HCT116 (cell line): Measurements from ENCODE around the gene DNM3. TPM values are rescaled to one million over a fixed set of nuclear protein-coding genes. Genes with fewer than 3 reads are reported as not detected.

Experiments
- ATAC-seq: fragments of 200-7000 bp; cut with Tn5 transposase; 2 replicates; pipeline ENCODE4 v1.9.1; 2020; ENCODE audit warnings: mild to moderate bottlenecking, moderate library complexity
- BruUV-seq: library from RNA; stranded (reverse); fragments of 400-500 nt; replicated peaks from 2 replicates; lab custom pipeline; 2021; lab: Mats Ljungman, UMichigan
- CTCF ChIA-PET: fragments of 300-600 bp; sonication (Branson Sonifier 250); formaldehyde crosslinking; loops from one replicate; lab custom pipeline; 2021; ENCODE audit warnings: antibody characterized with exemption; lab: Charles Lee
- POLR2A ChIA-PET: fragments of 300-600, 350-600 bp; sonication (Branson Sonifier 250); formaldehyde crosslinking; loops from one replicate; lab custom pipeline; 2021; ENCODE audit warnings: antibody characterized with exemption; lab: Charles Lee
- RAD21 ChIA-PET, 2 experiments: fragments of 300-600 bp; sonication (Branson Sonifier 250); formaldehyde crosslinking; loops; one replicate each; lab custom pipeline; 2023; ENCODE audit warnings: low total read pairs in 2 of 2; ENCODE audit not compliant: uncharacterized antibody in 2 of 2, unreplicated experiment in 2 of 2, low non-redundant PET in 1 of 2; lab: Charles Lee
- DNase-seq: peaks from one replicate; pipeline ENCODE4 v3.0.0-alpha.2; 2010; ENCODE audit warnings: low read depth, low spot score
- H2AFZ ChIP-seq: fragments of 200-600 bp; shearing (Covaris generic), sonication (generic); 2 replicates; pipeline ENCODE4 v1.6.1; 2017; ENCODE audit warnings: low read depth, mixed run types, mixed read lengths, antibody characterized with exemption, low read length; ENCODE audit not compliant: poor library complexity, severe bottlenecking
- H3K27ac ChIP-seq: 2 replicates; pipeline ENCODE4 v1.5.1; 2012; ENCODE audit warnings: low read depth, low read length
- H3K27me3 ChIP-seq: fragments of 200-600 bp; sonication (generic); 2 replicates; pipeline ENCODE4 v1.6.1; 2016; ENCODE audit warnings: mixed run types, low read length, mixed read lengths; ENCODE audit not compliant: insufficient read depth
- H3K36me3 ChIP-seq, 2 experiments: fragments of 200-500 bp in 1 of 2; fragments of 200-600 bp in 1 of 2; sonication (Bioruptor generic) in 1 of 2; sonication (generic) in 1 of 2; 2 replicates each; pipeline versions ENCODE4 v1.5.1 to v1.6.1; 2014 to 2016; ENCODE audit warnings: low read length in 2 of 2, inconsistent platforms in 1 of 2, mixed read lengths in 1 of 2, mixed run types in 1 of 2; ENCODE audit not compliant: insufficient read depth in 2 of 2, control insufficient read depth in 1 of 2
- H3K4me1 ChIP-seq, 2 experiments: fragments of 200-600 bp in 1 of 2; sonication (generic) in 1 of 2; 2 replicates each; pipeline versions ENCODE4 v1.5.1 to v1.6.1; 2012 to 2017; ENCODE audit warnings: low read length in 2 of 2, inconsistent platforms in 1 of 2, mild to moderate bottlenecking in 1 of 2, mixed read lengths in 1 of 2, mixed run types in 1 of 2, moderate library complexity in 1 of 2; ENCODE audit not compliant: insufficient read depth in 2 of 2, control insufficient read depth in 1 of 2
- H3K4me2 ChIP-seq: fragments of 200-600 bp; sonication (generic); 2 replicates; pipeline ENCODE4 v1.6.1; 2017; ENCODE audit warnings: mixed run types, low read length, mixed read lengths
- H3K4me3 ChIP-seq, 2 experiments: fragments of 200-600 bp in 1 of 2; sonication (generic) in 1 of 2; replicated peaks in 1 of 2; 2 replicates each; pipeline ENCODE4 v1.5.1; 2011 to 2016; ENCODE audit warnings: low read length in 2 of 2, control low read depth in 1 of 2, low read depth in 1 of 2, mild to moderate bottlenecking in 1 of 2, mixed read lengths in 1 of 2, mixed run types in 1 of 2
- H3K79me2 ChIP-seq: fragments of 200-600 bp; sonication (generic); 2 replicates; pipeline ENCODE4 v1.6.1; 2017; ENCODE audit warnings: mild to moderate bottlenecking, mixed run types, low read length, moderate library complexity, mixed read lengths; ENCODE audit not compliant: insufficient read depth
- H3K9ac ChIP-seq: fragments of 200-600 bp; sonication (generic); 2 replicates; pipeline ENCODE4 v1.6.1; 2016; ENCODE audit warnings: low read length, mixed read lengths
- H3K9me2 ChIP-seq: fragments of 200-600 bp; sonication (generic), shearing (Covaris generic); 2 replicates; pipeline ENCODE4 v1.6.1; 2017; ENCODE audit warnings: mixed run types, mild to moderate bottlenecking, moderate library complexity; ENCODE audit not compliant: insufficient read depth
- H3K9me3 ChIP-seq, 2 experiments: fragments of 200-500 bp in 1 of 2; fragments of 200-600 bp in 1 of 2; sonication (Bioruptor generic) in 1 of 2; sonication (generic) in 1 of 2; 2 replicates each; pipeline ENCODE4 v1.6.1; 2014 to 2017; ENCODE audit warnings: low read length in 2 of 2, mixed read lengths in 2 of 2, inconsistent platforms in 1 of 2, low read depth in 1 of 2, mild to moderate bottlenecking in 1 of 2, mixed run types in 1 of 2, moderate library complexity in 1 of 2; ENCODE audit not compliant: control insufficient read depth in 1 of 2, insufficient read depth in 1 of 2
- H4K20me1 ChIP-seq: fragments of 200-600 bp; sonication (generic), shearing (Covaris generic); 2 replicates; pipeline ENCODE4 v1.6.1; 2017; ENCODE audit warnings: mixed run types, mild to moderate bottlenecking, moderate library complexity; ENCODE audit not compliant: insufficient read depth
- ATF3 ChIP-seq: IDR thresholded peaks from 2 replicates; pipeline ENCODE4 v1.6.1; 2012
- CBX3 ChIP-seq: IDR thresholded peaks from 2 replicates; pipeline ENCODE4 v1.6.1; 2012; ENCODE audit warnings: low read depth
- POLR2AphosphoS5 ChIP-seq: IDR thresholded peaks from 2 replicates; pipeline ENCODE4 v1.6.1; 2011; ENCODE audit warnings: mild to moderate bottlenecking, low read depth, low read length, moderate library complexity
- RAD21 ChIP-seq: IDR thresholded peaks from 2 replicates; pipeline ENCODE4 v1.6.1; 2012; ENCODE audit warnings: low read depth, mild to moderate bottlenecking
- REST ChIP-seq: IDR thresholded peaks from 2 replicates; pipeline ENCODE4 v1.6.1; 2012; ENCODE audit warnings: low read depth
- SP1 ChIP-seq: IDR thresholded peaks from 2 replicates; pipeline ENCODE4 v1.6.1; 2012; ENCODE audit warnings: low read depth
- ZFX ChIP-seq: fragments of 450-650 bp; IDR thresholded peaks from 2 replicates; pipeline ENCODE4 v1.6.1; 2017
- ZNF274 ChIP-seq: fragments of 200-500 bp; sonication (Bioruptor generic); IDR thresholded peaks from 2 replicates; pipeline ENCODE4 v1.6.1; 2014; ENCODE audit warnings: mild to moderate bottlenecking, low read depth, low read length, inconsistent platforms
- intact Hi-C: fragments of 100-400 bp; cut with micrococcal nuclease; formaldehyde crosslinking; loops from 2 replicates; pipeline ENCODE4 v1.10.0; 2022
- total RNA-seq: library from RNA; stranded (reverse); gene quantifications from one replicate; pipeline ENCODE4 v1.2.1, GENCODE V29; 2021; ENCODE audit not compliant: unreplicated experiment

Gene DNM3
- total RNA-seq, 1 experiment from 2014 or later, result 3.1 TPM

- ATAC-seq, result no peak
- Histone ChIP-seq H3K36me3 (no peaks in the 10 kb centered on the region), H3K27ac (no peak overlapping the region), H4K20me1 (no peaks in the 10 kb centered on the region), H3K9ac (no peak overlapping the region), H3K9me2 (no peaks in the 10 kb centered on the region), H3K4me2 (no peak overlapping the region), H2AFZ (no peak overlapping the region), H3K79me2 (no peaks in the 10 kb centered on the region), H3K4me1 (no peaks in the 10 kb centered on the region), H3K27me3 (no peaks in the 10 kb centered on the region), H3K9me3 (no peaks in the 10 kb centered on the region), H3K4me3 (no peak overlapping the region)
- POLR2A ChIA-PET, result no interaction called here
- TF ChIP-seq REST (no peak), ZFX (no peak), ATF3 (no peak), CBX3 (no peak), POLR2AphosphoS5 (no peak), ZNF274 (no peak), SP1 (no peak), RAD21 (no peak)
- no peak for DNase-seq
- BruUV-seq, result no TSS peak
- RAD21 ChIA-PET, result no interaction called here
- CTCF ChIA-PET, result interaction anchor here (1.8 kb wide), 1 partner anchor 9 kb away, joined by 6 read pairs; no protein-coding TSS in a partner anchor
- intact Hi-C loops, result no loop called here
Observed at GRCh38 chr1:172390683-172391551, 549.6 kb downstream of the DNM3 start.
